ENCODE data around the gene PRCP. TPM values are rescaled to one million over a fixed set of nuclear protein-coding genes. Genes with fewer than 3 reads are reported as not detected.

PRCP gene
- total RNA-seq, 1 experiment from 2014 or later, result 51.5 TPM

DNA sequence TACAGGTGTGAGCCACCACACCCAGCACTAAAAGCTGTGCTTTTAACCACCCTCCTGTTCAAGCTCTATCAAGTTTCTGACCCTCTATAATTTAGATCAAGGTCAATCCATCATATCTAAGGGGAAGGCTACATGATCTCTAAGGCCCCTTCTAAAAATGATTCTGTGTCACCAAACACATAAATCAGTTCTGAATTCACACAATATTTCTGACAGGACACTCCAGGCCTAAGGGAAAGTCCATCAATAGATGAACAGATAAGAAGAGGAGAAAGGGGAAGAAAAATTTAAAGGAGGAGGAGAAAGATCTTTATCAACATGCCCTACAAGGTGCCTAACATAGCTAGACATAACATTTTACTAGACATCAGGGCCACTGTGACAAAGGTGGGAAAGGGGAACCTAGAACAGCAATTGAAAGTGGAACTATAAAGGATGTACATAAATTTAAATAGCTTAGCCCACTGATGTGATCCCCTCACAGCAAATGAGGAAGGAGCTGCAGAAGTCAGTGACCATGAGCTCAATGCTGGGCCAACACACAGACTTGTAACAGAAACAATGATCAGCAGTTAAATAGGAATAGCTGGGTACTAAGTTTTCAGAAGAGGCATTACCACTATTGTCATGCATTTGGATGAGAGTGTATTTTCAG lies 4.7 kb downstream of the PRCP start:
- no peak overlapping the region for H3K27ac ChIP-seq (ENCODE audit: low read length)
- ChIA-PET CTCF (interaction anchor here (0.5 kb wide), 2 partner anchors 400 to 828 kb away, joined by 3 to 4 read pairs; no protein-coding TSS in a partner anchor), POLR2A (ENCODE audit: unreplicated experiment) (no interaction called here)
- H3K79me2 ChIP-seq (ENCODE audit: low read length), result peaks cover 34% of the 10 kb centered on the region
- ATAC-seq, result no peak
- H3K9me3 ChIP-seq (ENCODE audit: low read length), result no peaks in the 10 kb centered on the region
- peaks cover 9% of the 10 kb centered on the region for H3K4me1 ChIP-seq (ENCODE audit: insufficient read depth, low read length)
- no peak overlapping the region for H2AFZ ChIP-seq (ENCODE audit: low read length)
- intact Hi-C loops (cut with micrococcal nuclease), result no loop called here
- no peaks in the 10 kb centered on the region for H3K36me3 ChIP-seq (ENCODE audit: low read depth, low read length)
- H3K9ac ChIP-seq (ENCODE audit: low read length), result no peak overlapping the region
- H3K27me3 ChIP-seq (ENCODE audit: low read length), result no peaks in the 10 kb centered on the region
- H3K4me3 ChIP-seq (ENCODE audit: low read length), result no peak overlapping the region
- no peak overlapping the region for H3K4me2 ChIP-seq (ENCODE audit: low read length)
- no peak for DNase-seq
- no peaks in the 10 kb centered on the region for H4K20me1 ChIP-seq (ENCODE audit: low read length)
- no peaks in the 10 kb centered on the region for H3F3A ChIP-seq (ENCODE audit: low read length, unreplicated experiment)
- TF ChIP-seq, protein P1, sequence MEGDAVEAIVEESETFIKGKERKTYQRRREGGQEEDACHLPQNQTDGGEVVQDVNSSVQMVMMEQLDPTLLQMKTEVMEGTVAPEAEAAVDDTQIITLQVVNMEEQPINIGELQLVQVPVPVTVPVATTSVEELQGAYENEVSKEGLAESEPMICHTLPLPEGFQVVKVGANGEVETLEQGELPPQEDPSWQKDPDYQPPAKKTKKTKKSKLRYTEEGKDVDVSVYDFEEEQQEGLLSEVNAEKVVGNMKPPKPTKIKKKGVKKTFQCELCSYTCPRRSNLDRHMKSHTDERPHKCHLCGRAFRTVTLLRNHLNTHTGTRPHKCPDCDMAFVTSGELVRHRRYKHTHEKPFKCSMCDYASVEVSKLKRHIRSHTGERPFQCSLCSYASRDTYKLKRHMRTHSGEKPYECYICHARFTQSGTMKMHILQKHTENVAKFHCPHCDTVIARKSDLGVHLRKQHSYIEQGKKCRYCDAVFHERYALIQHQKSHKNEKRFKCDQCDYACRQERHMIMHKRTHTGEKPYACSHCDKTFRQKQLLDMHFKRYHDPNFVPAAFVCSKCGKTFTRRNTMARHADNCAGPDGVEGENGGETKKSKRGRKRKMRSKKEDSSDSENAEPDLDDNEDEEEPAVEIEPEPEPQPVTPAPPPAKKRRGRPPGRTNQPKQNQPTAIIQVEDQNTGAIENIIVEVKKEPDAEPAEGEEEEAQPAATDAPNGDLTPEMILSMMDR (conservative IDR thresholded peaks at IDR 0.05; ENCODE audit: low read depth, low read length), result no peak
- TF ChIP-seq EZH2phosphoT487 (IDR thresholded peaks at IDR 0.05; ENCODE audit: borderline replicate concordance, low read length), result no peak
- TF ChIP-seq EZH2 (IDR thresholded peaks at IDR 0.05; ENCODE audit: low read length, unreplicated experiment), result no peak
- H3K9me2 ChIP-seq (replicated peaks; ENCODE audit: low read length), result no peaks in the 10 kb centered on the region
- BruUV-seq (replicated peaks), result no TSS peak

DNA sequence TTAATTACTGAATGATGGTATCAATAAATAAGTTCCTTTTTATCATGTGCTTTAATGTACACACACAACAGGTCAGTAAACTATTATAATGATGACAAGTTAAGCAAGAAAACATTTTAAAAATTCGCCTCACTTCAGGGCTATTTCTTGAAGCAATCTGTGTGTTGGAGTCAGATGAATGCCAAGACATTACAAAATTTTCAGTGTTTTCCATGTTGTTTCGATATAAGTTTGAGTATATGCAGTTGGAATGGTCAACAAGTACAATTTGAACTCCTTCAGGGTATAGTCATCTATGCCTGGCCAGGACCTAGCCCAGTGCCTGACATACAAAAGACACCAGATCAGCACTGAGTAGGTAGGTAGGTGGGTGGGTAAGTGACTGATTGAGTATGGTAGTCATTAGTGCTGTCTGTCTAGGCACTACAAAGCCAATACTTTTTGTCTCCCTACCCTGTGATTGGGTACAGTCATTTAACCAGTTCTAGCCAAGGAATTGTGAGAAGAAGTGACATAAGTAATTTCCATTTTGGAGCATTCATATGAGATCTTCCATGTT lies 7.5 kb downstream of the PRCP start:
- Histone ChIP-seq H3K79me2 (ENCODE audit: low read length) (0 out of 2 replicates have a peak, but pooled peaks cover 15% of the 10 kb centered on the region), H3K27ac (ENCODE audit: low read length) (no peak overlapping the region), H4K20me1 (ENCODE audit: low read length) (no peaks in the 10 kb centered on the region), H3K9ac (ENCODE audit: low read length) (no peak overlapping the region), H3K4me2 (ENCODE audit: low read length) (no peak overlapping the region), H3F3A (ENCODE audit: low read length, unreplicated experiment) (no peaks in the 10 kb centered on the region), H3K4me3 (ENCODE audit: low read length) (no peak overlapping the region), H2AFZ (ENCODE audit: low read length) (no peak overlapping the region), H3K27me3 (ENCODE audit: low read length) (no peaks in the 10 kb centered on the region), H3K36me3 (ENCODE audit: low read depth, low read length) (no peaks in the 10 kb centered on the region), H3K4me1 (ENCODE audit: insufficient read depth, low read length) (peaks cover 10% of the 10 kb centered on the region), H3K9me3 (ENCODE audit: low read length) (no peaks in the 10 kb centered on the region), H3K9me2 (replicated peaks; ENCODE audit: low read length) (no peaks in the 10 kb centered on the region)
- ATAC-seq (no peak), DNase-seq (no peak)
- TF ChIP-seq EZH2 (IDR thresholded peaks at IDR 0.05; ENCODE audit: low read length, unreplicated experiment) (no peak), EZH2phosphoT487 (IDR thresholded peaks at IDR 0.05; ENCODE audit: borderline replicate concordance, low read length) (no peak)
- TF ChIP-seq, protein P1 (conservative IDR thresholded peaks at IDR 0.05; ENCODE audit: low read depth, low read length), result no peak
- no TSS peak for BruUV-seq (replicated peaks)
- ChIA-PET POLR2A (ENCODE audit: unreplicated experiment) (no interaction called here), CTCF (no interaction called here)
- intact Hi-C loops (cut with micrococcal nuclease), result no loop called here

DNA sequence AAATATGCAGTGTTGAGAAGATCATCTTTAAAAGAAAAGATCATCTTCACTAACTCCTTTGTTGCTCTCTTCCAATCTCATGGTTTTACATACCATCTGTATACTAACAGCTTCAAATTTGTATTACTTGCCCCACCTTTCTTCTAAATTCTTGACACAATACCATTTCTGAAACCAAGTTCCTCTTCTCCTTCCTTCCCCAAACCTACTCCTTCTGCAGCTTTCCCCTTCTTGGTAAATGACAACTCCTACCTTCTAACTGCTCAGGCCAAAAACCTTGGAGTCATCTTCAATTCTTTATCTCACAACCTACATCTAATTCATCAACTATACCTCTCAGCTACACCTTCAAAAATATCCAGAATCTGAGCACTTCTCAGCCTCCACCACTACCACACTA lies 9.3 kb downstream of the PRCP start:
- Histone ChIP-seq H4K20me1 (ENCODE audit: low read length) (no peaks in the 10 kb centered on the region), H3K9me2 (replicated peaks; ENCODE audit: low read length) (no peaks in the 10 kb centered on the region), H3K4me1 (ENCODE audit: insufficient read depth, low read length) (peaks cover 10% of the 10 kb centered on the region), H3F3A (ENCODE audit: low read length, unreplicated experiment) (no peaks in the 10 kb centered on the region), H2AFZ (ENCODE audit: low read length) (no peak overlapping the region), H3K27ac (ENCODE audit: low read length) (no peak overlapping the region), H3K4me2 (ENCODE audit: low read length) (no peak overlapping the region), H3K4me3 (ENCODE audit: low read length) (no peak overlapping the region), H3K79me2 (ENCODE audit: low read length) (0 out of 2 replicates have a peak, but pooled peaks cover 10% of the 10 kb centered on the region), H3K36me3 (ENCODE audit: low read depth, low read length) (no peaks in the 10 kb centered on the region), H3K27me3 (ENCODE audit: low read length) (no peaks in the 10 kb centered on the region), H3K9me3 (ENCODE audit: low read length) (no peaks in the 10 kb centered on the region), H3K9ac (ENCODE audit: low read length) (no peak overlapping the region)
- intact Hi-C loops (cut with micrococcal nuclease), result no loop called here
- POLR2A ChIA-PET (ENCODE audit: unreplicated experiment), result no interaction called here
- ATAC-seq, result no peak
- no TSS peak for BruUV-seq (replicated peaks)
- TF ChIP-seq EZH2phosphoT487 (IDR thresholded peaks at IDR 0.05; ENCODE audit: borderline replicate concordance, low read length) (no peak), EZH2 (IDR thresholded peaks at IDR 0.05; ENCODE audit: low read length, unreplicated experiment) (no peak)
- TF ChIP-seq, protein P1 (conservative IDR thresholded peaks at IDR 0.05; ENCODE audit: low read depth, low read length), result no peak
- DNase-seq, result no peak
- CTCF ChIA-PET, result no interaction called here

Measured in PC-3 (cell line).